SKM-1 (cell line): ENCODE results near the gene MXRA7.
"Not testable (repeated sequence)": the region's sequence is repeated elsewhere in the genome, so short reads cannot be mapped to it uniquely, and the experiment has no call there.

Experiments
- DNase-seq: peaks from one replicate; lab custom pipeline; 2025; ENCODE audit not compliant: unreplicated experiment; lab: John Stamatoyannopoulos, UW

Gene MXRA7

GRCh38 chr17:76646712-76647111 lies 64.1 kb downstream of the MXRA7 start:
- DNase-seq = no peak

DNA sequence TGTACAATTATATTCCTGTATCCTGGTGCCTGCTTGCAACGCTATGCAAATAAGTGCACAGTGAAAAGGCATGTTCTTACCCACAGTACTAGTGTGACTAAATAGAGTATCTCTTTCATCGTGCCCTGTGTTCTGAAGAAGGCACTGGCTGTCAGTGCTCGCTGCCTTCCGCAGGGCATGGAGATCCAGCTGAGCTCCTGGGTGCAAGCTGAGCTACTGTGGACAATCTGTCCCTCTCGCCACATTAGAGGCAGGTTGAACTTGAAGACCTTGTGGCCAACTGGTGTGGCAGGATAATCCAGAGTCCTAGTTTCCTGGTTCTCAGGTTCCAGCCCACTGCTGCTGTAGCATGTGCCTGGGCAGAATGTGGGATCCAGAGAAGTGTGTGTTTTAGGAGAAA lies 65.3 kb downstream of the MXRA7 start:
- DNase-seq = no peak

DNA sequence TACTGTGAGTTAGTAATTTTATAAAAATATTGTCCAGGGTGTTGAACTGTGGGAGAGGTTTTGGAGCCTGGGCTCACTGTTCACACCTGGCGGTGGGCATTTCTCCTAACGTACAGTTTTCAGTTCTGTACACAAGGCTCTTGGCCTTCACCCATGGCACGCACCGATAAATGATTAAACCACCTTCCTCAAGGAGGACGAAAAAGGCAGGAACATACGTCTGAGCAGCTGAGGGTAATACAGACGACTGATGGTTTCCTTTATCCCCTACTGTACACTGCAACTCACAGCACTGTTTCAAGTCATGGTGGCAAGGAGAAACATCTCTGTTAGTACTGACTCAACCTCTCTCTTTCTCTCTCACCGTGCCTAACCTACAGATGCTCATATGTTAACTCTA lies 65.8 kb downstream of the MXRA7 start:
- no peak for DNase-seq

DNA sequence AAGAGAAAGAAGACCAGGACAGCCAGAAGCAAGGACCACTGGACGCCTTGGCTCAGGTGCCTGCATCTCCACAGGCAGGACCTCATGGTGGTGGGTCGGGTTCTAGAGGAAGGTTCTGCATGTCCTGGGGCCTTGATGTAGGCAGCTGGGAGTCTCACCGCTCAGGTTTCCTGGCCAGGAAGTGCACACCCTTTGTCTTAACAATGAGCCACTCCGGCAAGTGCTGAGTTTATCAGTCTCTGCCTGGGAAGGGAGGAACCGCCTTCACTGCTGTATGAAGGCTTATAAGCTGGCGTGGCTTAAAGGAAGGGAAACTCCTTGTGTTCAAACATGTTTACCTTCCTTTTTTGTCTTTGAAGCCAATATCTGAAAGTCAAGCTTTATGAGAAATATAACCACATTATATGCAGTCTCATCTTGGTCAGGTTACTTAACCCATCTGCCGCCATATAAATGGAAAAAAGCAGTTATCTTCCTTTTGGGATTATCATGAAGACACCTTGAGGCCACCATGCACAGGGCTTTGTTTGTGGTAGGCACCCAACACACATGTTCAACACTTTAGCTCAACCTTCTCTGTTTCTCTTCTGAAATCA lies 67.1 kb downstream of the MXRA7 start, which contains the start of gene ST6GALNAC1:
Gene ST6GALNAC1, minus strand, starts transcription at position 205 of the 596 bp plus-strand sequence. Its CDS starts 119 bp downstream, at position 86.
- no peak for DNase-seq

GRCh38 chr17:76642994-76643393 lies 67.8 kb downstream of the MXRA7 start:
- no peak for DNase-seq

DNA sequence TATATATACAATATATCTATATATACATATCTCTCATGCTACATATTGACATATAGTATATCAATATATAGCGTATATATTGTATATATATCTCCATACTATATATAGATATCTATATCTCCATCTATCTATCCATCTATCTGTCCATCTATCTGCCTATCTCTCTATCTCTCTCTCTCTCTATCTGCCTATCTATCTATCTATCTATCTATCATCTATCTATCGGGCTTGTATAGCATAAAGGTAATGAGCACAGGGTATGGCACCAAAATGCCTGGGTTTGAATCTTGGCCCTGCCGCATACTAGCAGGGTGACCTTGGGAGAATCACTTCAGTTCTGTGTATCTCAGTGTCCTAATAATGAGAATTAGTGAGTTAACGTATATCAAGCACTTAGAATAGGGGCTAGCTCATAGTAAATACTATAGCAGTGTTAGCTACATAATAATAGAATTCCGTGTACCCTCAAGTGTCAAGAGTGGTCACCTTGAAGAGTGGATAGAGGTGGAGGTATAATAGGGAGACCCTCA lies 68.7 kb downstream of the MXRA7 start:
- DNase-seq = no peak

DNA sequence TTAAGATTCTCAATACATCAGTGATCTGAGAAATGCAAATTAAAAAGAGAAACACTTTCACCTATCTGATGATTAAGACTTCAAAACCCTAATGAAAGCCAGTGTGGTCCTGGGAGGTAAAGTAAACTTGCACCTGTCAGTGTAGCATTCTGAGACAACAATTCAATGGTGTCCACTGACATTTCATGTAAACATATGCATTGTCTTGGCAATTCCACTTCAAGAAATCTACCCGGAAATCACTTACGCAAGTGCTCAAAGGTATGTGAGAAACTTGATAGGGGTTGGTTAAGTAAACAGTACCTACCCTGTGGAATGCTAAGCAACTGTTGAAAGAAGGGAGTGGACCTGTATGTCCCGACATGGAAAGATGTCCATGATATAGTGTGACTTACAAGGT lies 69.3 kb downstream of the MXRA7 start:
- DNase-seq = no peak

- no peak for DNase-seq
Measured at GRCh38 chr17:76640550-76641380, 70.0 kb downstream of the MXRA7 start.

- no peak for DNase-seq
Measured at GRCh38 chr17:76638263-76638662, 72.5 kb downstream of the MXRA7 start.

DNA sequence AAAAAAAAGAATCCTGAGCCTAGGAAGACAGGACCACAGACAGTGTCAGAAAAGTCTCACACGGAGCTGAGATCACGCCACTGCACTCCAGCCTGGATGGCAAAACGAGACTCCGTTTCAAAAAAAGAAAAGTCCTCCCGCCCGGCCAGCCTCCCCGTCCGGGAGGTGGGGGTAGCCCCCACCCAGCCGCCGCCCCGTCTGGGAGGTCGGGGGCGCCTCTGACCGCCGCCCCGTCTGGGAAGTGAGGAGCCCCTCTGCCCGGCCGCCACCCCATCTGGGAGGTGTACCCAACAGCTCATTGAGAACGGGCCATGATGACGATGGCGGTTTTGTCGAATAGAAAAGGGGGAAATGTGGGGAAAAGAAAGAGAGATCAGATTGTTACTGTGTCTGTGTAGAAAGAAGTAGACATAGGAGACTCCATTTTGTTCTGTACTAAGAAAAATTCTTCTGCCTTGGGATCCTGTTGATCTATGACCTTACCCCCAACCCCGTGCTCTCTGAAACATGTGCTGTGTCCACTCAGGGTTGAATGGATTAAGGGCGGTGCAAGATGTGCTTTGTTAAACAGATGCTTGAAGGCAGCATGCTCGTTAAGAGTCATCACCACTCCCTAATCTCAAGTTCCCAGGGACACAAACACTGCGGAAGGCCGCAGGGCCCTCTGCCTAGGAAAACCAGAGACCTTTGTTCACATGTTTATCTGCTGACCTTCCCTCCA lies 74.1 kb downstream of the MXRA7 start:
- DNase-seq = not testable (repeated sequence)

GRCh38 chr17:76635659-76636360 lies 75.0 kb downstream of the MXRA7 start:
- no peak for DNase-seq

- no peak for DNase-seq
Measured at GRCh38 chr17:76635039-76635438, 75.7 kb downstream of the MXRA7 start.

GRCh38 chr17:76633628-76634328 lies 77.0 kb downstream of the MXRA7 start:
- DNase-seq = no peak

- DNase-seq = no peak
Measured at GRCh38 chr17:76631821-76632565, 78.8 kb downstream of the MXRA7 start.

DNA sequence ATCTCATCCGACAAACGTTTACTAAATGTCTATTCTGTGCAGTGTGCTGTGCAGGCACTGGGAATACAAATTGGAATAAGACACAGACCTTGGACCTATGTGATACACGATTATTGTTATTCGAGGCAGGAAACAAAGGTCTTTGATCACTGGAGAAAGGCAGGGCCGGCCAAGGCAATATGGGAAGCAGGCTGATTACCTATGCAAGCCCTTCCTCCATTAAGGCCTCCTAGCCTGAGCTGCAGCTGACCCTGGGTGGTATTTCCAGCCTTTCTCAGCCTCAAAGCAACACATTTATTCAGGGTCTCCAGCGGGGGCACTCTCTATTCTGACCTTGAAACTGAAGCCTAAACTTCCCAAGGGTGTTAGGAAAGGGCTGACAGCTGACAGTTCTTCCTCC lies 80.6 kb downstream of the MXRA7 start:
- DNase-seq = no peak
